Measurements from ENCODE around the gene USP13. TPM values are rescaled to one million over a fixed set of nuclear protein-coding genes. Genes with fewer than 3 reads are reported as not detected.
A peak's percentile ranks its signal among the peaks of the same experiment; 100 is the strongest.
"Not testable (repeated sequence)": the region's sequence is repeated elsewhere in the genome, so short reads cannot be mapped to it uniquely, and the experiment has no call there.

USP13 gene
- total RNA-seq, 1 experiment from 2014 or later, result 22.7 TPM

- DNase-seq (ENCODE audit: low read depth, low spot score) (no peak), ATAC-seq (no peak)
- no TSS peak for BruUV-seq (replicated peaks)
- Histone ChIP-seq H3K79me2 (ENCODE audit: insufficient read depth, low read length) (peaks cover 46% of the 10 kb centered on the region), H3K4me2 (ENCODE audit: low read length) (no peak overlapping the region), H2AFZ (ENCODE audit: low read depth, low read length, poor library complexity, severe bottlenecking) (no peak overlapping the region), H3K27ac (ENCODE audit: low read depth, low read length) (no peak overlapping the region), H4K20me1 (ENCODE audit: insufficient read depth) (no peaks in the 10 kb centered on the region), H3K9ac (ENCODE audit: low read length) (no peak overlapping the region), H3K4me1 (ENCODE audit: control insufficient read depth in 1 of 2, insufficient read depth in 2 of 2, low read length in 2 of 2) (peaks cover 3 to 22% of the 10 kb centered on the region in 2 experiments; a peak in 2 of 4 replicates), H3K9me2 (ENCODE audit: insufficient read depth) (no peaks in the 10 kb centered on the region), H3K9me3 (ENCODE audit: control insufficient read depth in 1 of 2, insufficient read depth in 1 of 2, low read depth in 1 of 2, low read length in 2 of 2) (no peaks in the 10 kb centered on the region), H3K27me3 (ENCODE audit: insufficient read depth, low read length) (no peaks in the 10 kb centered on the region), H3K36me3 (ENCODE audit: control insufficient read depth in 1 of 2, insufficient read depth in 2 of 2, low read length in 2 of 2) (peaks cover 0 to 5% of the 10 kb centered on the region in 2 experiments; a peak in 1 of 4 replicates), H3K4me3 (replicated peaks in 1 of 2; ENCODE audit: low read depth in 1 of 2, low read length in 2 of 2) (no peak overlapping the region)
- no peak for TF ChIP-seq SP1 (IDR thresholded peaks at IDR 0.05; ENCODE audit: low read depth)
- no peak for TF ChIP-seq MAX (IDR thresholded peaks at IDR 0.05)
- TF ChIP-seq EZH2phosphoT487 (IDR thresholded peaks at IDR 0.05; ENCODE audit: borderline replicate concordance), result no peak
- no peak for TF ChIP-seq EZH2 (IDR thresholded peaks at IDR 0.05)
- TF ChIP-seq SRF (IDR thresholded peaks at IDR 0.05; ENCODE audit: low read depth), result no peak
- no peak for TF ChIP-seq ATF3 (IDR thresholded peaks at IDR 0.05)
- no peak for TF ChIP-seq ZNF274 (IDR thresholded peaks at IDR 0.05; ENCODE audit: low read depth, low read length)
- no peak for TF ChIP-seq EGR1 (IDR thresholded peaks at IDR 0.05; ENCODE audit: low read depth)
- TF ChIP-seq RAD21 (IDR thresholded peaks at IDR 0.05; ENCODE audit: low read depth), result no peak
- TF ChIP-seq, protein P1, sequence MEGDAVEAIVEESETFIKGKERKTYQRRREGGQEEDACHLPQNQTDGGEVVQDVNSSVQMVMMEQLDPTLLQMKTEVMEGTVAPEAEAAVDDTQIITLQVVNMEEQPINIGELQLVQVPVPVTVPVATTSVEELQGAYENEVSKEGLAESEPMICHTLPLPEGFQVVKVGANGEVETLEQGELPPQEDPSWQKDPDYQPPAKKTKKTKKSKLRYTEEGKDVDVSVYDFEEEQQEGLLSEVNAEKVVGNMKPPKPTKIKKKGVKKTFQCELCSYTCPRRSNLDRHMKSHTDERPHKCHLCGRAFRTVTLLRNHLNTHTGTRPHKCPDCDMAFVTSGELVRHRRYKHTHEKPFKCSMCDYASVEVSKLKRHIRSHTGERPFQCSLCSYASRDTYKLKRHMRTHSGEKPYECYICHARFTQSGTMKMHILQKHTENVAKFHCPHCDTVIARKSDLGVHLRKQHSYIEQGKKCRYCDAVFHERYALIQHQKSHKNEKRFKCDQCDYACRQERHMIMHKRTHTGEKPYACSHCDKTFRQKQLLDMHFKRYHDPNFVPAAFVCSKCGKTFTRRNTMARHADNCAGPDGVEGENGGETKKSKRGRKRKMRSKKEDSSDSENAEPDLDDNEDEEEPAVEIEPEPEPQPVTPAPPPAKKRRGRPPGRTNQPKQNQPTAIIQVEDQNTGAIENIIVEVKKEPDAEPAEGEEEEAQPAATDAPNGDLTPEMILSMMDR (IDR thresholded peaks at IDR 0.05 in 2 of 3, conservative IDR thresholded peaks at IDR 0.05 in 1 of 3; ENCODE audit: borderline replicate concordance in 1 of 3, insufficient read depth in 1 of 3, low read depth in 2 of 3, low read length in 2 of 3), result no peak
- TF ChIP-seq ELF1 (IDR thresholded peaks at IDR 0.05; ENCODE audit: borderline replicate concordance, low read depth), result no peak
- no peak for TF ChIP-seq YY1 (IDR thresholded peaks at IDR 0.05; ENCODE audit: extremely low read depth, insufficient replicate concordance, low read depth, low read length)
- TF ChIP-seq, protein P2, sequence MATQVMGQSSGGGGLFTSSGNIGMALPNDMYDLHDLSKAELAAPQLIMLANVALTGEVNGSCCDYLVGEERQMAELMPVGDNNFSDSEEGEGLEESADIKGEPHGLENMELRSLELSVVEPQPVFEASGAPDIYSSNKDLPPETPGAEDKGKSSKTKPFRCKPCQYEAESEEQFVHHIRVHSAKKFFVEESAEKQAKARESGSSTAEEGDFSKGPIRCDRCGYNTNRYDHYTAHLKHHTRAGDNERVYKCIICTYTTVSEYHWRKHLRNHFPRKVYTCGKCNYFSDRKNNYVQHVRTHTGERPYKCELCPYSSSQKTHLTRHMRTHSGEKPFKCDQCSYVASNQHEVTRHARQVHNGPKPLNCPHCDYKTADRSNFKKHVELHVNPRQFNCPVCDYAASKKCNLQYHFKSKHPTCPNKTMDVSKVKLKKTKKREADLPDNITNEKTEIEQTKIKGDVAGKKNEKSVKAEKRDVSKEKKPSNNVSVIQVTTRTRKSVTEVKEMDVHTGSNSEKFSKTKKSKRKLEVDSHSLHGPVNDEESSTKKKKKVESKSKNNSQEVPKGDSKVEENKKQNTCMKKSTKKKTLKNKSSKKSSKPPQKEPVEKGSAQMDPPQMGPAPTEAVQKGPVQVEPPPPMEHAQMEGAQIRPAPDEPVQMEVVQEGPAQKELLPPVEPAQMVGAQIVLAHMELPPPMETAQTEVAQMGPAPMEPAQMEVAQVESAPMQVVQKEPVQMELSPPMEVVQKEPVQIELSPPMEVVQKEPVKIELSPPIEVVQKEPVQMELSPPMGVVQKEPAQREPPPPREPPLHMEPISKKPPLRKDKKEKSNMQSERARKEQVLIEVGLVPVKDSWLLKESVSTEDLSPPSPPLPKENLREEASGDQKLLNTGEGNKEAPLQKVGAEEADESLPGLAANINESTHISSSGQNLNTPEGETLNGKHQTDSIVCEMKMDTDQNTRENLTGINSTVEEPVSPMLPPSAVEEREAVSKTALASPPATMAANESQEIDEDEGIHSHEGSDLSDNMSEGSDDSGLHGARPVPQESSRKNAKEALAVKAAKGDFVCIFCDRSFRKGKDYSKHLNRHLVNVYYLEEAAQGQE (IDR thresholded peaks at IDR 0.05; ENCODE audit: low read depth), result no peak
- TF ChIP-seq TCF7L2 (IDR thresholded peaks at IDR 0.05; ENCODE audit: borderline replicate concordance, extremely low read depth, insufficient read depth, insufficient read length), result no peak
- TF ChIP-seq POLR2AphosphoS5 (IDR thresholded peaks at IDR 0.05; ENCODE audit: low read depth, low read length), result no peak
- TF ChIP-seq POLR2A (IDR thresholded peaks at IDR 0.05; ENCODE audit: borderline replicate concordance, extremely low read depth, insufficient read depth, insufficient read length), result no peak
- intact Hi-C loops (cut with micrococcal nuclease), result no loop called here
- POLR2A ChIA-PET, result no interaction called here
- RAD21 ChIA-PET (ENCODE audit: low non-redundant PET in 1 of 2, low total read pairs in 2 of 2, uncharacterized antibody in 2 of 2, unreplicated experiment in 2 of 2), result no interaction called here
- CTCF ChIA-PET, result no interaction called here
Measured at GRCh38 chr3:179682426-179683080, 29.7 kb downstream of the USP13 start.

DNA sequence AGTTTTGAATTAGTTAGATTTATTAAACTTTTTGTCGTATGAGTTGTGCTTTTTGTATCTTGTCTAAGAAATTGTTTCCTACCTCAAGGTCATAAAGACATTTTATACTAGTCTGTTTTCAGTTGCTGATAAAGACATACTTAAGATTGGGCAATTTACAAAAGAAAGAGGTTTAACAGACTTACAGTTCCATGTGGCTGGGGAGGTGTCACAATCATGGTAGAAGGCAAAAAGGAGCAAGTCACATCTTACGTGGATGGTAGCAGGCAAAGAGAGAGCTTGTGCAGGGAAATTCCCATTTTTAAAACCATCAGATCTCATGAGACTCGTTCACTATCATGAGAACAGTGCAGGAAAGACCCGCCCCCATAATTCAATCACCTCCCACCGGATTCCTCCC is 30.4 kb downstream of the USP13 start:
- Histone ChIP-seq H3K79me2 (ENCODE audit: insufficient read depth, low read length) (peaks cover 39% of the 10 kb centered on the region), H3K4me1 (ENCODE audit: control insufficient read depth in 1 of 2, insufficient read depth in 2 of 2, low read length in 2 of 2) (peaks cover 3 to 23% of the 10 kb centered on the region in 2 experiments; a peak in 2 of 4 replicates)
- H3K9me2 ChIP-seq (ENCODE audit: insufficient read depth); H3K36me3 ChIP-seq (ENCODE audit: control insufficient read depth in 1 of 2, insufficient read depth in 2 of 2, low read length in 2 of 2); H3K4me2 ChIP-seq (ENCODE audit: low read length); H3K27me3 ChIP-seq (ENCODE audit: insufficient read depth, low read length); H3K9ac ChIP-seq (ENCODE audit: low read length); ATAC-seq; H4K20me1 ChIP-seq (ENCODE audit: insufficient read depth); intact Hi-C loops (cut with micrococcal nuclease); POLR2A ChIA-PET; CTCF ChIA-PET; H3K4me3 ChIP-seq (replicated peaks in 1 of 2; ENCODE audit: low read depth in 1 of 2, low read length in 2 of 2); H3K27ac ChIP-seq (ENCODE audit: low read depth, low read length); DNase-seq (ENCODE audit: low read depth, low spot score); H2AFZ ChIP-seq (ENCODE audit: low read depth, low read length, poor library complexity, severe bottlenecking); H3K9me3 ChIP-seq (ENCODE audit: control insufficient read depth in 1 of 2, insufficient read depth in 1 of 2, low read depth in 1 of 2, low read length in 2 of 2); RAD21 ChIA-PET (ENCODE audit: low non-redundant PET in 1 of 2, low total read pairs in 2 of 2, uncharacterized antibody in 2 of 2, unreplicated experiment in 2 of 2): not testable (repeated sequence)
- BruUV-seq (replicated peaks), result TSS peak; percentile 33

Measured in HCT116 (cell line).